ENCODE data around the gene SYK.
"Not testable (repeated sequence)": the region's sequence is repeated elsewhere in the genome, so short reads cannot be mapped to it uniquely, and the experiment has no call there.

Gene SYK

GRCh38 chr9:90801241-90801972 lies at the start of gene SYK:
SYK (plus strand) TSS chr9:90801819; CDS start chr9:90843899, 42,080 bp downstream.
- no peak for DNase-seq

DNA sequence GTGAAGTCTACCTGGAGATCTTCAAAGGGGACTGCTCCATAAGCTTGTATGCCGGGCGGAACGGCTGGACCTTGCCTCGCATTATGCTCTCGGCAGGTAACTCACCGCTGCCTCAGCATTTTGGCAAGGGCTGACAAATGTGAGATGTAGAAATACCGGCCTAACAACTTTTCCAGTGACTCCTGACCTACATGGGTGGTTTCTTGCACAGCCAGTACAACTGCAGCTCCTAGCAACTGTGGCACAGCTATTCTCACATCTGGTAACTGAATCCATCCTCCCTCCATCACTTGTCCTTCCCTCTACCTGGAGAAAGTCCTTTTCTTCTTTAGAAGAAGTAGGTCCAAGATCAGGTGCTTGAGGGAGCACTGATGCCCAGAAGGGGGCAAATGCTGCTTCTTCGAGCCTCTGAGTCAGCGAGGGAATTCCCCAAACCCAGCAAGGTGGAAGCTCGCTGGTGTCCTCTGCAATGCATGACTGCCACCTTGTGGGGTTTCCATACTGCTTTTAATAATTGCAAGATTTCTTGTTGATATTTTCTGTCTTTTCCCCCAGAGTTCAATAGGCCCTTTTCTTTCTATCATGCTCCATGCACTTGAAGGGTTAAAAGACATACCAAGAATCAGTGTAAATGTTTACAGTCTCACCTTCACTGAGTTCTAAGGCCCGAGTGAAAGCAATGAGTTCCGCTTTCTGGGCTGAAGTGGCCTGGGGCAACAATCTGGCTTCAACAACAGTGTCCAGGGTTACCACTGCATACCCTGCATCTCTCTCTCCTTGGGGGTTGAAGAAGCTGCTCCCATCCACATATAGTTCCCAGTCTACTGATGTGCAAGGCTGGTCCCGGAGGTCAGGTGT lies 45.9 kb upstream of the SYK start:
- DNase-seq, result not testable (repeated sequence)

- DNase-seq, result not testable (repeated sequence)
Measured at GRCh38 chr9:90760577-90760976, 41.0 kb upstream of the SYK start.

- no peak for DNase-seq
Measured at GRCh38 chr9:90766731-90767130, 34.9 kb upstream of the SYK start.

- no peak for DNase-seq
Measured at GRCh38 chr9:90767523-90768100, 34.0 kb upstream of the SYK start.

DNA sequence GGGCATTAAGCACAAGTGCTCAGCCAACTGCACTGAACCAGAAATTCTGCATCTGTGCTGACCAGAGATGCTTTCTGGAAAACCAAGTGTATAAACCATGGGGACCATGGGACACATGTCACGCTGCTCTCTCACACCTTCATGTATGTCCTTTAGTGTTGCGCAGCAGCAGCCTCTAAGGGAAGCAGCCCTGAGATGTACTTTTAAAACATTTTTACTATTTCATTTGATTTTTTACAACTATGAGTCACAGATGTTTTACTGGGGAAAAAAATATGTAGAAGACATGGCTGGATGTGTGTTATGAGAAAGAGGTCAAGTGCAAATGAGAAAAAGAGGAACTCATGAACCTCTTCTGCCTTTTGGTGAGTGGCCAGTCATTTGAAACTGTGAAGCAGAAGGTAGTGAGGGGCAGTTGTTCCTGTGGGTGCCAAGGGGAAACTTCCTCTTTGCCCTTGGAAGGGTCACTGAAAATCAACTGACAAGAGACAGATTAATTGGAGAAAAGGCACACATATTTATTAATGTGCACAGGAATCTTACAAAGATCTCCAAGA lies 31.4 kb upstream of the SYK start:
- DNase-seq, result no peak

DNA sequence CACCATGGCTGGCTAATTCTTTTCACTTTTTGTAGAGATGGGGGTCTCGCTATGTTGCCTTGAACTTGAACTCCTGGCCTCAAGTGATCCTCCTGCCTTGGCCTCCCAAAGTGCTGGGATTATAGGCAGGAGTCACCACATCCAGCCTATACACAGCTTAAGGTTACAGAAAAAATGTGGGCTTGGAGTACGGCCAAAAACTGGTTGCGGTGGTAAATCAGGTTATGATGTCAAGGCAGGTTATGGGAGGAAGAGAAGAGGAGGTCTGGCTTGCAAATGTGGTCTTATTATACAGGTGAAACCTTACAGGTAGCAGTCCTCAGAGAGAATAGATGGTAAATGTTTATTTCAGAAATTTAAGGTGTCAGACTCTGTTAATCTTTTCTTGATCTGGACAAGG lies 30.7 kb upstream of the SYK start:
- no peak for DNase-seq

DNA sequence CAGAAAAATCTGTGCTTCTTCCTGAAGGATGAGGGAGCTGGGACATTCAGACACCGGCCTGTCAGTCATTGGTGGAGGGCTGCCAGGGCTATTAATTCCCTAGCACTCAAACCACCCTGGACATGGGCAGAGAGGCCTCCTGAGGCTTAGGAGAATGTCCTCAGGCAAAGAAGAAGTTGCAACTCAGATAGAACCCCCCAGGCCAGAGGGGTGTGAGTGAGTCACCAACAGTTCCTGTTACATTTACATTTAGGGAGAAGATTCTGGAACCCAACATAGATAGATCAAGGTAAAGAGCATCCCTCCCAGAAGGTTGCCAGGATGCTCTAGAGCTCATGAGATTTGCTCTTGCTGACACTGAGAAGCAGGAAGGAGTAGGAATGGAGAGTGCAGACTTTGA lies 29.2 kb upstream of the SYK start:
- DNase-seq, result no peak

DNA sequence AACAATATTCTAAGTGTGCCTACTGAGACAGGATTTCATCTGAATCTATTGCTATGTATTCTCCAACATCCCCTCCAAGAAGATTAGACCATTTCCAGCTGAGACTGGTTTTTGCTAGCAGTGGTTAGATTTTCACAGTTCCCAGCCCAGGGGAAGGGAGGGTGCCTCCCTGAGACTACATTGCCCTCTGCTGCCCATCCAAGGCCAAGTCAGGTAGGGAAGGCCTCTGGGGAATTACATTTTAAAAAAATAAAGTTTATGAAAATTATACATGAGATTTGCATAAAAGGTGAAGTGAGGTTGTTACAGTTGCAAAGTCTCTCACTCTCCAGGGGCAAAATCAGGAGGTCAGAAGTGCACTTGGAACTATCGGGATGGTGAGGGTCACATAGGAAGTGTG lies 28.0 kb upstream of the SYK start:
- no peak for DNase-seq

DNA sequence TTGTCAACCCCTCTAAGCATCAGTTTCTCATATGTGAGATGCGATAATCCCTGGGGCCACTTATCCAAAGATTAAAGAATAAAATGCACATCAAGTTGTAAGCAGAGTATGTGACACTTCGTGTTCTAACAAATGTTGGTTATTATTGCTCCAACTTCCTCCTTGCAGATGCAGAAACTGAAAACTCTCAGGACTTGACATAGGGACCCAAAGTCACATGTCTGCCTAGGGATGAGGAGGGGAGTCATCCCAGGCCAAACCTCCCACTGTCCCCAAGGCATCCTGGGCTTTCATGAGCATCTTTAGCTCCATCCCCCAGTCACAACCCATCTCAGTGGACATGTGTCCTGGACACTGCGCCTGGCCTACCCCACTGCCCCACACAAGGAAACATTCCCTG lies 27.5 kb upstream of the SYK start:
- no peak for DNase-seq

GRCh38 chr9:90774682-90775081 lies 26.9 kb upstream of the SYK start:
- peak; percentile 8 for DNase-seq

DNA sequence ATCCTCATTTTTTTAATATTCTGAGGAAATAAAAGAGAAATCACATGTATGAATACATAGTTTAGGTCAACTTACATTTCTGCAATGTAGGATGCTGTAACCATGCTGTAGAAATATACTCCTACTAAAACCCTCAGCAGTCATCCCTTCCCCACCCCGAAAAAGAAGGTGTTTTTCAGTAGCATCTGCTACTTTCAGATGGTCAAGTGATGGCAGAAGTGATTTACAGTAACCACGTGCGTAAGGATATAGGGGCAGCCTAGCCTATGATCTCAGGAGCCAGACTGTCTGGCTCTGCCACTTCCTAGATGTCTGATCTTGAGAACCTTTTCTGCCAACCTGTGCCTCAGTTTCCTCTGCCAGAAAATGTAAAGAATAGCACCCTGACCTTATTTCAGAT lies 26.0 kb upstream of the SYK start:
- peak; percentile 14 for DNase-seq

- DNase-seq, result no peak
Measured at GRCh38 chr9:90778746-90779145, 22.9 kb upstream of the SYK start.

- DNase-seq, result no peak
Measured at GRCh38 chr9:90783552-90783951, 18.1 kb upstream of the SYK start.

GRCh38 chr9:90783964-90784363 lies 17.7 kb upstream of the SYK start:
- DNase-seq, result no peak

DNA sequence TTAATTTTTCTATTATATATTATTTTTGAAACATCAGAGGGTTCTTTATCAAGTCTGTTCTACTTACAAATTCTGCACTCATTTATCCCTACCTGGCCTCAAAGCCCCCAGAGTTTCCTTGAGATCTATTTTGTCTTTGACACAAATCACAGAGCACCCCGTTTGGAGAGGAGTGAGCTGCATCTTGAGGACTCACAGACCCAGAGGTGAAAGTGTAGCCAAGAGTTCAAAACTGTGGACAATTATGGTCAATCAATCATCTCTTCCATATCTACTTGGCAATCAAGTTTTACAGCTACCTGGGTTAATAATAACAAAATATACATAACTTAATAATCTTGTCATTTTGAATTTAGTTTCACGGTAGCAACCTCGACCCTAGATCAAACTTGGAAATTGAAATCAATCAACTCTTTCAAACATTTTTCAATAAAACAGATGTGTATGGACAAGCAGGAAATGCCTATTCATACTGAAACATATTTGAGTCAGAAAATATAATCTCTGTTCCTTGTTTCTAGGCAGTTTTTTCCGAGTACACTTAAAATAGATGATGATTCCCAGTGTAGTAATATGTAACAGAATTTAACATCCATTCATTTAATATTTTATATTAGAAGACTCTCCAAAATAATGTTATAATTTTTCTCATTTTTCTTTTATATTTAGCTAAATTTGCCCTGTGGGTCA lies 13.7 kb upstream of the SYK start:
- no peak for DNase-seq

DNA sequence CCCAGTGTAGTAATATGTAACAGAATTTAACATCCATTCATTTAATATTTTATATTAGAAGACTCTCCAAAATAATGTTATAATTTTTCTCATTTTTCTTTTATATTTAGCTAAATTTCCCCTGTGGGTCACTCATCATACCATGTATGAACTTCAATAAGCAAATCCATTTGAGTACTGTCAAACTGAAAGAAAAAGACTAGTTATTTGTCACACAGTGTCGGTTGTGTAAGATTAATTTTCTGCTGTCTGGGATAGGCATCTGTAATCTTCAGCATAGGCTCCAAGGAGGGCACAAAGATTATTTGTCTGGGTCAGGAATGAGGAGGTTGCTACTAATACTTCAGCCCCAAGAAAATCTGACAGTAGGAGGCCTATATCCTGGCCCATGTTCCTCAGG lies 13.1 kb upstream of the SYK start:
- not testable (repeated sequence) for DNase-seq

- DNase-seq, result no peak
Measured at GRCh38 chr9:90789408-90789807, 12.2 kb upstream of the SYK start.

GRCh38 chr9:90789862-90790261 lies 11.8 kb upstream of the SYK start:
- no peak for DNase-seq

- DNase-seq, result not testable (repeated sequence)
Measured at GRCh38 chr9:90793024-90793423, 8.6 kb upstream of the SYK start.

DNA sequence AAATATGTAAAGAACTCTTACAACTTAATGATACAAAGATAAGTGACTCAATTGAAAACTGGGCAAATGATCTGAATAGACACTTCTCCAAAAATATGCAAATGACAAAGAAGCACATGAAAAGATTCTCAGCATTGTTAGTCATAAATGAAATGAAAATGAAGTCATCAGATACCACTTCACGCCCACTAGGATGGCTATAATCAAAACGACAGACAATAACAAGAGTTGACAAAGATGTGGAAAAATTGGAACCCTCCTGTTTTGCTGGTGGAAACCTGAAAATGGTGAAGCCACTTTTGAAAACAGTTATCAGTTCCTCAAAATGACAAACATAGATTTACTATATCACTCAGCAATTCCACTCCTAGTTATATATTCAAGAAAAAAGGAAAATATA lies 7.9 kb upstream of the SYK start:
- DNase-seq, result no peak

DNA sequence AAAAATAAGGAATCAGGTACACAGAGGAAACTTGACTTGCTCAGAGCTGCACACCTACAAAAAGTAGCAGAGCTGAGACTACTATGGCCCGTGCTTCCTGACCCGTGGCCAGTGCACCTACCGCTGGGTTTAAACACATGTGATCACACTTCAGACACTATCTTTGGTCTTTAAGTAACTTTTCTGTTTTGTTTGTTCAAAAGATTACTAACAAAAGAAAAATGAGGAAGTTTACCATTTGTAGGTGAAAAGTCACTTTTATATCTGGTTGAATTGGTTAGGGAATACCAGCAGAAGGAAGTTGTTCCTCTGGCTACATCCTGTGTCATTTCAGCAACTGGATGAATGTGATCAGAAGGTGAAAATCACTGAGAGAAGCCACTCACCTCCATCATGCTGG lies 6.5 kb upstream of the SYK start:
- no peak for DNase-seq

GRCh38 chr9:90795871-90796317 lies 5.7 kb upstream of the SYK start:
- no peak for DNase-seq

All from NCI-H524 treated with DMSO at 0.1 percent for 48 hours (cell line).